HL-60 (cell line): ENCODE measurements around the gene ISG20L2.
A peak's percentile ranks its signal among the peaks of the same experiment; 100 is the strongest.

Source experiments
- DNase-seq, 2 experiments: peaks; one replicate each; pipeline ENCODE4 v3.0.0-alpha.2; 2010 to 2020; ENCODE audit warnings: low read depth in 1 of 2, low spot score in 1 of 2
- H3K27ac ChIP-seq: fragments of 250-450 bp; sonication (Bioruptor Pico); replicated peaks from 2 replicates; pipeline ENCODE4 v1.5.1; 2020; ENCODE audit warnings: mild to moderate bottlenecking, moderate library complexity
- H3K27me3 ChIP-seq: fragments of 250-450 bp; sonication (Bioruptor Pico); 2 replicates; pipeline ENCODE4 v1.5.1; 2021; ENCODE audit warnings: mild to moderate bottlenecking, moderate library complexity; ENCODE audit not compliant: insufficient read depth, poor library complexity, severe bottlenecking
- H3K4me3 ChIP-seq: replicated peaks from 2 replicates; pipeline ENCODE4 v1.5.1; 2011; ENCODE audit warnings: mild to moderate bottlenecking, control low read depth, low read length; ENCODE audit not compliant: insufficient read depth
- GABPA ChIP-seq: IDR thresholded peaks from 2 replicates; pipeline ENCODE4 v1.6.1; 2012; ENCODE audit warnings: low read depth
- POLR2AphosphoS5 ChIP-seq: IDR thresholded peaks from 2 replicates; pipeline ENCODE4 v1.6.1; 2012; ENCODE audit warnings: low read depth
- SPI1 ChIP-seq: IDR thresholded peaks from 2 replicates; pipeline ENCODE4 v1.6.1; 2012; ENCODE audit warnings: low read depth, mild to moderate bottlenecking, borderline replicate concordance
- TF ChIP-seq, protein P1 (sequence below): IDR thresholded peaks from 2 replicates; pipeline ENCODE4 v1.6.1; 2012; ENCODE audit warnings: low read depth; ENCODE audit not compliant: insufficient replicate concordance
- TF ChIP-seq, protein P2 (sequence below): IDR thresholded peaks from one replicate; pipeline ENCODE4 v1.5.1; 2011; ENCODE audit warnings: low read length, control low read depth, inconsistent platforms; ENCODE audit not compliant: insufficient read depth

ISG20L2 gene

DNA sequence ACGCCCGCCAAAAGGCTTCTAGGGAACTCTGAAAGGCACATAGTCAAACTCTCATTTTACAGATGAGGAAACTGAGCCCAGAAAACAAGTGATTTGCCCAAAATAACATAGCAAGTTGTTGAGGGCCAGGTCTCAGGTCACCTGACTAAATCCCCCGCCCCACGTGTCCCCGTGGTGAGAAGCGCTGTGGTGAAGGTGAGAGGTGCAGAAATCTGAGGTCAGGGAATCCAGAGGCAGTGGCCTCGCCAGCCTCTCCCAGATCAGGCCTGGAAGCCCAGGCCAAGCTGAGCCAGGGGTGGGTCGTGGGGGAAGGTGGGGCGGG lies 17.8 kb upstream of the ISG20L2 start:
- peak overlapping the region; percentile 99 for H3K27ac ChIP-seq
- no peak overlapping the region for H3K4me3 ChIP-seq
- no peak for DNase-seq

DNA sequence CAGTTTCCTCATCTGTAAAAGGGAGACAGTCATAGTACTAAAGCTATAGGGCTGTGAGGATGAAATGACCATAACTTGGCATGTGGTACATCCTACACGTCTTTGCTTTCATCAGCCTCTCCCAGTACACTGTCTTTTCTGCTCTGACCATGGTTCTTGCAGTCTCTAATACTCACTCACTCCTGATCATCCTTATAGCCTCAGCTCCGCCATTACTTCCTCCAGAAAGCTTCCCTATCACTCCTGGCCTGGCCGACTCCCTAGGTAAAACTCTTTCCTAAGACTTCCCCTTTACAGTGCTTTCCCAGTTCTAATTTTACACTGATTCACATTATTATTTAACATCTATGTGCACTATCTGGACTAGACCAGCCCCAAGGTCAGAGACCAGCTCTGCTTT lies 17.3 kb upstream of the ISG20L2 start:
- TF ChIP-seq, protein P1, sequence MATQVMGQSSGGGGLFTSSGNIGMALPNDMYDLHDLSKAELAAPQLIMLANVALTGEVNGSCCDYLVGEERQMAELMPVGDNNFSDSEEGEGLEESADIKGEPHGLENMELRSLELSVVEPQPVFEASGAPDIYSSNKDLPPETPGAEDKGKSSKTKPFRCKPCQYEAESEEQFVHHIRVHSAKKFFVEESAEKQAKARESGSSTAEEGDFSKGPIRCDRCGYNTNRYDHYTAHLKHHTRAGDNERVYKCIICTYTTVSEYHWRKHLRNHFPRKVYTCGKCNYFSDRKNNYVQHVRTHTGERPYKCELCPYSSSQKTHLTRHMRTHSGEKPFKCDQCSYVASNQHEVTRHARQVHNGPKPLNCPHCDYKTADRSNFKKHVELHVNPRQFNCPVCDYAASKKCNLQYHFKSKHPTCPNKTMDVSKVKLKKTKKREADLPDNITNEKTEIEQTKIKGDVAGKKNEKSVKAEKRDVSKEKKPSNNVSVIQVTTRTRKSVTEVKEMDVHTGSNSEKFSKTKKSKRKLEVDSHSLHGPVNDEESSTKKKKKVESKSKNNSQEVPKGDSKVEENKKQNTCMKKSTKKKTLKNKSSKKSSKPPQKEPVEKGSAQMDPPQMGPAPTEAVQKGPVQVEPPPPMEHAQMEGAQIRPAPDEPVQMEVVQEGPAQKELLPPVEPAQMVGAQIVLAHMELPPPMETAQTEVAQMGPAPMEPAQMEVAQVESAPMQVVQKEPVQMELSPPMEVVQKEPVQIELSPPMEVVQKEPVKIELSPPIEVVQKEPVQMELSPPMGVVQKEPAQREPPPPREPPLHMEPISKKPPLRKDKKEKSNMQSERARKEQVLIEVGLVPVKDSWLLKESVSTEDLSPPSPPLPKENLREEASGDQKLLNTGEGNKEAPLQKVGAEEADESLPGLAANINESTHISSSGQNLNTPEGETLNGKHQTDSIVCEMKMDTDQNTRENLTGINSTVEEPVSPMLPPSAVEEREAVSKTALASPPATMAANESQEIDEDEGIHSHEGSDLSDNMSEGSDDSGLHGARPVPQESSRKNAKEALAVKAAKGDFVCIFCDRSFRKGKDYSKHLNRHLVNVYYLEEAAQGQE, result no peak
- TF ChIP-seq SPI1 (peak; percentile 29; the same call in 1 of the 2 replicates), GABPA (no peak)
- Histone ChIP-seq H3K27me3 (no peaks in the 10 kb centered on the region), H3K27ac (peak overlapping the region; percentile 99), H3K4me3 (no peak overlapping the region)
- no peak for DNase-seq

More for the DNA sequence above, 17.8 kb upstream of the ISG20L2 start:
- no peaks in the 10 kb centered on the region for H3K27me3 ChIP-seq
- TF ChIP-seq GABPA (no peak), SPI1 (no peak), POLR2AphosphoS5 (no peak)
- TF ChIP-seq, protein P1, result no peak
- TF ChIP-seq, protein P2, sequence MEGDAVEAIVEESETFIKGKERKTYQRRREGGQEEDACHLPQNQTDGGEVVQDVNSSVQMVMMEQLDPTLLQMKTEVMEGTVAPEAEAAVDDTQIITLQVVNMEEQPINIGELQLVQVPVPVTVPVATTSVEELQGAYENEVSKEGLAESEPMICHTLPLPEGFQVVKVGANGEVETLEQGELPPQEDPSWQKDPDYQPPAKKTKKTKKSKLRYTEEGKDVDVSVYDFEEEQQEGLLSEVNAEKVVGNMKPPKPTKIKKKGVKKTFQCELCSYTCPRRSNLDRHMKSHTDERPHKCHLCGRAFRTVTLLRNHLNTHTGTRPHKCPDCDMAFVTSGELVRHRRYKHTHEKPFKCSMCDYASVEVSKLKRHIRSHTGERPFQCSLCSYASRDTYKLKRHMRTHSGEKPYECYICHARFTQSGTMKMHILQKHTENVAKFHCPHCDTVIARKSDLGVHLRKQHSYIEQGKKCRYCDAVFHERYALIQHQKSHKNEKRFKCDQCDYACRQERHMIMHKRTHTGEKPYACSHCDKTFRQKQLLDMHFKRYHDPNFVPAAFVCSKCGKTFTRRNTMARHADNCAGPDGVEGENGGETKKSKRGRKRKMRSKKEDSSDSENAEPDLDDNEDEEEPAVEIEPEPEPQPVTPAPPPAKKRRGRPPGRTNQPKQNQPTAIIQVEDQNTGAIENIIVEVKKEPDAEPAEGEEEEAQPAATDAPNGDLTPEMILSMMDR, result no peak

DNA sequence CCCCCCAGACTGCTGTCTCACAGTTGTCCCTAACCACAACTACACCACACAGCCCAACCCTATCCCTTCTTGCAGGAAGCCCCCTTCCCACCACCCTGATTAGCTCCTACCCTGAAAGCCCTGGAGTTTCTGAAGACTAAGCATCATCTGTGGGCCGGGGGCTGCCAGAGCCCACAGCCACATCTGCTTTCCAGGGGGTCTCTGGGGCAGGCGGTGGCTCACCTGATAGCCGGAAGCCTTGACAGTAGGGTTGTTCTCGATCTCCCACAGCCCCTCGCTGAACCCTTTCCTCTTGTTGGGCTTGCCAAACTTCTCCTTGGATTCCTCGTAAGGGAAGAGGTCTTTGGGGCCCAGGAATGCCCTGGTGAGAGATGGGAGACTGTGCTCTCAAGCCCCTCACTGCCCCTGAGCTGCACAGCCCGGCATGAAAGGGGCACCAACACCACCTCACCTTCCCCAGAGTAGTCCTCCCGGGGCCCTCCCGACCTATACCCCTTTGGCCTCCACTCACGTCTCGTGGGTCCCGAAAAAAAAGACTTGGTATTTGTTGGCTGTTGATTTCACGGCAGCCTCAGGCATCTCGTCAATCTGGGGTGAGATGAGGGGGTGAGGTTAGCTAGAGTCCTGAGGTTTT lies 16.3 kb upstream of the ISG20L2 start:
- no peak for DNase-seq
- H3K4me3 ChIP-seq, result no peak overlapping the region
- peak overlapping the region; percentile 28 for H3K27ac ChIP-seq
- no peaks in the 10 kb centered on the region for H3K27me3 ChIP-seq
- TF ChIP-seq, protein P1, result no peak
- TF ChIP-seq, protein P2, result no peak
- TF ChIP-seq SPI1 (no peak), POLR2AphosphoS5 (no peak), GABPA (no peak)
